HG03442 (cell line): Measurements from ENCODE around the gene PAX5.

Source experiments
- ATAC-seq: cut with Tn5 transposase; IDR thresholded peaks from one replicate; pipeline ENCODE4 v1.9.1; 2021; ENCODE audit warnings: mild to moderate bottlenecking, moderate library complexity; ENCODE audit not compliant: unreplicated experiment

The PAX5 gene

GRCh38 chr9:36935332-36935731 is 98.7 kb downstream of the PAX5 start:
- peak; percentile 22 for ATAC-seq

- no peak for ATAC-seq
Measured at GRCh38 chr9:36934478-36935065, 99.5 kb downstream of the PAX5 start.

DNA sequence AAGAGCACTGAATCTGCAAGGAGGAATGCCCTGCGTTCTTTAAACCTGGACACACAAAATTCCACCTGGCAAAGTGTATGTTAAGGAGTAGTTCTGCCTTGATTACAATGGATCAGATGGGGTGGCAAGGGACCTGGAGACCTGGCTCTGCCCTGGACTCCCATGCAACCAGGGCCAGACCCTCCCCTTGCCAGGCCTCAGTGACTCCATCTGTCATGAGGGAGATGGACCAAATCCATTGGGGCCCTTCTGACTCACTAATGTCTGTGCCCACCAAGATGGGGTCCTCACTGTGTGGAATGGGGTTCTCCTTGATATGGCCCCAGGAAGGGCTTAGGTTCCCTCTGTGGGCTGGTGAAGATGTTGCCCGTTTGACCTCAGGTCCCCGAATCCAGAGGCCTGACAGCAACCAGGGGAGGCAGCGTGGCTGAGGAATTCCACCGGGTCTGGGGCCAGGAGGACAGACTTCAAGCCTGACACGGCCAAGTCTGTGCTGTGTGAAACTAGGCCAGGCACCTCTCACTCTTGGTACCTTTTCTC is 100.3 kb downstream of the PAX5 start:
- no peak for ATAC-seq

GRCh38 chr9:36932198-36932597 is 101.9 kb downstream of the PAX5 start:
- ATAC-seq: no peak

- no peak for ATAC-seq
Measured at GRCh38 chr9:36930941-36931340, 103.1 kb downstream of the PAX5 start.

- ATAC-seq: no peak
Measured at GRCh38 chr9:36929350-36929675, 104.8 kb downstream of the PAX5 start.

DNA sequence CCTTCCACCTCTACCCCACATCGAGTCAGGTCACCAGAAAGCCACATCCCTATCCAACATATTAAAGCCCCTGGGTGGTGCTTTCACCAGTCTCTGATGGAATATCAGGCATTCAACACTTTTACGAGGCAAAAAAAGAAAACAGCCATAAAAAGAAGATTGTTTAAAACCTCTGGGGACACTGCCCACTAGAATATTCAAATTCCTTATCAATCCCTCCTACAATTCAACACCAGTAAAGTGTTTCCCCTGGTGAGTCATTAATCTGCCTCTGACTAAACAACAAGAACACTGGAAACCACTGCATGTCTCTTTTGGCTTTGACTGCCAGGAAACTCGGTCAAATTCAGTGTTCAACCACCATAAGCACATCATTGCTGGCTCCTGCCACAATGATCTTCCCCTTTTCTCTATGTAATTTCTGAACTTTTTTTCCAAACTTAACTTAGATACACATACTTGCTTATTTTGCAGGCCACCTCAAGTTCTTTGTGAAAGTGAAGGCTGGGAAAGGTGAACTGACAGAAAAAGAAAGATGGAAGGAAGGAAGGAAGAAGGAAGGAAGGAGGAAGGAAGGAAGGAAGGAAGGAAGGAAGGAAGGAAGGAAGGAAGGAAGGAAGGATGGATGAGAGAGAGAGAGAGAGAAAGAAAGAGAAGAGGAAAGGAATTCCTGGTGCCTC is 105.3 kb downstream of the PAX5 start:
- ATAC-seq: peak; percentile 67

DNA sequence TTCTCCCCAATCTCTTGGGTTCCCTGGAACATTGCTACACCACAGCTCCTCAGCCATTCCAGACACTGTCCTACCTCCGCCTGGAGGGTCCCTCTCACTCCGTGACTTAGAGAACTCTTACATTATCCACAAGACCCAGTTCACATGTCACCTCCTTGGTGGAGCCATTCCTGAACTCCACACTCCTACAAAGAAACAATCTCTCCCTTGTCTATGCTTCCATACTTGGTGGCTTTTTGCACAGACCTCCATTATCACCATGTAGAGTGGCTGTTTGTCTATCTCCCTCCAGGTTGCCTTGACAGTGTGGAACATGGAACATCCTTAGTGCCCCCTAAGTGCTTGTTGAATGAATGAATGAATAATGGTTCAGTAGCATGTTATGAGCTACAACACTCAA is 105.9 kb downstream of the PAX5 start:
- ATAC-seq: no peak

GRCh38 chr9:36924757-36925432 is 109.2 kb downstream of the PAX5 start:
- ATAC-seq: no peak

DNA sequence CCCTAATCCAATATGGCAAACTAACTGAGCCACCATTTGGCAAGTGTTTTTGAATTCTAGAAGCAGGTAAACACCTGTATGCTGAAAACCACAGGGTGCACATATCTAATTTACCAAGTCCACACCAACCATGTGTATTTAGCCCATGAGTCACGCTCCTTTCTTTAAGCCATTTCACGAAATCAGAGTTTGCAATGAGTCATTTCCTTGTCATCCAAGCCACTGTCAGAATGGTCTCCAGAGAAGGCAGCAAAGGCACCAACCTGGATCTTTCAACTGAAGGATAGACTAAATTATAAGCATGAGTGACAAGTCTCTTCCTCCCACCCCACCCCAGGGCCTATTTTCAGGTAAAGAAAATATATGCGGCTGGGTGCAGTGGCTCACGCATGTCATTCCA is 110.0 kb downstream of the PAX5 start:
- peak; percentile 60 for ATAC-seq

DNA sequence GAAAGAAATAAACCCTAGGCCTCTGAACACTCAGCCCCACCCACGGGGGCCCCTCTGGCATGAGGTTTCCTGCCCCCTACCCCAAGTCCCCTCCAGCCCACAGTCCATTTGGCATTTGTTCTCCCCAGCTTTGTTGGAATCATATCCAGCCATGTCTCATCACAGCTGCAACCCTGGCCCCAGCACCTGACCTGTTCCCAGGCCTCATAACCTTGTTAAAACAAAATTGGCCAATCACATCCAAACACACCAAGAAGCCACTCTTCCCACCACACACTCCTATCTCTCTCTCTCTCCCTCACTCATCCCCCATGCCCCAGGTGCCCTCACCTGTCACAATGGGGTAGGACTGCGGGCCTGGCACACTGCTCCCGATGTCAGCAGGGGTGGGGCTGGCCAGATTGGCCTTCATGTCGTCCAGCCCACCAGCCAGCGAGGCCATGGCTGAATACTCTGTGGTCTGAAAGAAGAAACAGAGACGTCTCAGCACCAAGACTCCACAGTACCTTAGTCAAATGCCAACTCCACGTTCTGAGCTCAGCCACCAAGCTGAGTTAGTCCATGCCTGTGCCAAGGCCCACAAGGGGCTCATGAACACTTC is 110.9 kb downstream of the PAX5 start:
- ATAC-seq: no peak

GRCh38 chr9:36922548-36922947 is 111.5 kb downstream of the PAX5 start:
- ATAC-seq: no peak

DNA sequence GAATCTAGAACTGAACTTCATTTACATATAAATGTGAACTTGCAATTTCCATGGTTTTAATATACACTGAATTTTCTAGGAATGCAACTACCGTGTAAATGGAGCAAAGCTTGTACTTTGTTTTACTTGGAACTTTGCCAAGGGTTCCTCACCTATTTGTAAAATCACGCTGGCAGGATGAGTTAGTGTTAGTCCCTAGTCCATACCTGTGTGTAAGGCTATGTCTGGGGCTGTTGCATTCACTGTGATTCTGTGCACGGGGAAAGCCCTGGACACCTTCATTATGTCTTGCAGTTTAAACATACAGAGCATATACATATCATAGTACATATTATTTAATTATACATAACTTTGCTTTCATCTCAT is 119.9 kb downstream of the PAX5 start:
- ATAC-seq: no peak

DNA sequence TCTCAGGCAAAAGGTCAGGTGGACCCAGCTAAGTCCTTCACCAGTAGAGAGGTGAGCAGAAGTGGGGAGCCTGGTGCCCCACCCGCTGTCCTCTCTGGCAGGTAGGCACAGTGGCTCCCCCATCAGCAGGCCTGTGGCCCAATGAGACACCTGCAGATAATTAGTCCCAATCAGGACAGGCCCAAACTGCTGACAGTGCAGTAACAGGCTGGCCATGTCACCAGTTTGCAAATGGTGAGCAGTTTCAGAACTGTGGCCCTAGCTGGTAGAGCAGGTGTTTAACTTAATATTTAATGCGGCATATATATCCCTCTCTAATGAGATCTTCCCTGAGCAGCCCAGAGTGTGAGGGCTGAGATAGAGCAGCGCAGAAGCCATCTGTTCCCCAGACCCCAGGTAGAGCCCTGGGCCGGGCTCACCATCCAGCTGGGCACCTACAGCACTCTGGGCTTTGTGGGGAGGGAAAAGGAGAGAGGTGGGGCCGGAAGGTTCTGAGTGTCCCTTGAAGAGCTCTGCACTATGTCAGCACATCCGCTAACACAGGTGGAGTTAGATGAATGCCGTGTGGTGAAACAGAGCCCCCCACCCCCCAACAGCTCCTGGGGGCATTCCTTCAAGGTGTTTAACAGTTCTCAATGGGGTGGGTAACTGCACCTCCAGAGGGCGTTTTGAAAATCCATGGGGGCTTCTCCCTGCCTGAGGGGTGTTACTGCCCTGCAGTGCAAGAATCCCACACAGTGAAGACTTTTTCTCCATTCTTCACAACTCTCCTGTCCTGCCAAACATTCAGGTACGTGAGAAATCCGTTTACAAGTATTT is 120.5 kb downstream of the PAX5 start:
- no peak for ATAC-seq

DNA sequence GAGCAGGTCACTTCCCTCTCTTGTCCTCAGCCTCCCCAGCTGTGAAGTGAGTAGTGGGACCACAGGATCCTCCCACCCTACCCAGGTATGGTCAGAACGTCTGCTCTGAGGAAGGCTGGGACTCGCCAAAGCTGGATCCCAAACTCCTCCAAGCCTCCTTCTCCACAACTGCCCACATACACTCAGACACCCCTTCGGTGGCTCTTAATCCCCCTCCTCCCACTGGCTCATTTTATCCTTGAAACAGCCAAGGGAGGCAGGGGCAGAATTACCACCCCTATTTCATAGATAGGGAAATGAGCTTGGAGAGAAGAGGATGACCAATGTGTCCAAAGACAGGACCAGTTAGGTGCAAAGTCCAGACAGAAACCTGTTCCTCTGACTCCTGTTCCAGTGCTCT is 121.4 kb downstream of the PAX5 start:
- ATAC-seq: no peak

GRCh38 chr9:36911601-36912412 is 122.3 kb downstream of the PAX5 start:
- no peak for ATAC-seq

DNA sequence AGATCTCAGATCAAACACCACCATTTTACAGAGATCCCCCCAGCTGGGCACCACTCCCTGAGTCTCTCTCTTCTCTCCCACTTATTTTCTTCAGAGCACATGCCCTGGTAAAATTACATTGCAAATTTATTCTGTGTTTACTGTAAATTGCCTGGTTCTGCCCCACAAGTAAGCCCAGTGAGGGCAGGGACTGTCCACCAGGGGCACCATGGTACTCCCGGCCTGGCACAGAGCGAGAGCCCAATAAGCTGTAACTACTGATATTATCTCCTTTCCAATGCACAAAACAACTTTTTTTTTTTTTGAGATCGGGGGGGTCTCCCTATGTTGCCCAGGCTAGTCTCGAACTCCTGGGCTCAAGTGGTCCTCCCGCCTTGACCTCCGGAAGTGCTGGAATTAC is 123.0 kb downstream of the PAX5 start:
- no peak for ATAC-seq

GRCh38 chr9:36906492-36906891 is 127.6 kb downstream of the PAX5 start:
- no peak for ATAC-seq

DNA sequence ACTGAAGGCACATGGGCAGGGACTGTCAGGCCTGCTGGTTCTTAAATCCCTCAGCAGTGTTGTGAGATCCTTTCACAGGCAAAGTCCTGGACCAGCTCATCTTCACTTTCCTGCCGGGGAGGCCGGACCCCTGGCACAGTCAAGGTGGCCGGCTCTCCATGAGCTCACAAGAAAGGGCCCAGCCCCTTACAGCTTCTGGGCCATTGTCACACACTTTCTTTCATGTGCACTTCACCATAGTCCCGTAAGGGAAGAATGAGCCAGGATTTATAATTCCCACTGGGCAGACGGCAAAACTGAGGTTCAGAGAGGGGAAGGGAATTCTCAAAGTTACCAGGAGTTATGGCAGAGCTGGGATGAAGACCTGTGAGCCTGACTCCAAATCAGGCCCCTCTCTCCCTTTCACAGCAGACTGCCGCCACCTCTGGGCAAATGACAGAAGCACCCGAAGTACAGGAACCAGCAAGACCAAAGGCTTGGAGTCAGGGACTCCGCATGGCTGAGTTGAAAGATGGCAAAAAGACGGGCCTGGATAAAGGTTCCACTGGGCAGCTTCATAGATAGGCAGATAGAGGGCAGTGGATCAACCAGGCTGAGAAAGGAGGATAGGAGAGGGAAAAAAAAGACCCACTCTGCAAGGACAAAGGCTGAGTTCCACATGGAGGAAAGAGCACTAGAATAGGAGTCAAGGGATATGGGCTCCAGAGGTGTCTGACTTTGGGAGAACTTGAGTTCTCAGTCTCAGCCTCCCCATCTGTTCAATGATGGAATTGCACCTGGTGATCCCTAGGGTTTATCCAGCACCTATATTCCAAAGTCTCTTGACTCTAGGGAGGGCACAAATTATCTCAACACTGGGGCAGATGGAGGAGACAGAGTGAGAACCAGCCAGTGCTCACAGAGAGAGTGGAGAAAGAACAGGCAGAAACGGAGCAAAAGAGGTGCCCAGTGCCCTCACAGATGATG is 128.7 kb downstream of the PAX5 start:
- ATAC-seq: no peak
